ENCODE data around the gene ZNF503. TPM values are rescaled to one million over a fixed set of nuclear protein-coding genes. Genes with fewer than 3 reads are reported as not detected.

ZNF503 gene
- total RNA-seq, 1 experiment from 2014 or later: 1.9 TPM

DNA sequence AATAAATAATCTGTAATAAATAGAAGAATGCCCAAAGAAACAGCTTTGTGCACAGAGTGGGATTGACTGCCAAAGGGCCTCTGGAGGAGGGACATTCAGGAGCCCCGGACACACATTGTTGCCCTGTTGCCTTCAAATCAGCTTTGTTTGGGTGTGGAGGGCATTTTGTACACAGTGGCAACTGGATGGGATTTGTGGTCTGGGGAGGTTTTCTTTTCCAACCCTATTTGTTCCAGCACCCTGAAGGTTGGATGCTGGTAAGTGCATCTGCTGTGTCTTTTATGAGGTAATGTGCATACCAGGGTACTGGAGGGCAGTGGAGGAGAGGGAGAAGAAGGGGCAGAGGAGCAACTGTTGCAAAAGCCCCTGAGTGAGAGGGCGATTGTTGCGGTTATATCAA lies 36.1 kb upstream of the ZNF503 start:
- Histone ChIP-seq H3K36me3 (no peaks in the 10 kb centered on the region), H3K4me3 (no peak overlapping the region), H3K27me3 (no peaks in the 10 kb centered on the region), H3K4me1 (no peaks in the 10 kb centered on the region), H3K27ac (no peak overlapping the region), H3K9me3 (replicated peaks) (no peaks in the 10 kb centered on the region)
- DNase-seq: peak in 1 of 2 experiments; percentile 20

DNA sequence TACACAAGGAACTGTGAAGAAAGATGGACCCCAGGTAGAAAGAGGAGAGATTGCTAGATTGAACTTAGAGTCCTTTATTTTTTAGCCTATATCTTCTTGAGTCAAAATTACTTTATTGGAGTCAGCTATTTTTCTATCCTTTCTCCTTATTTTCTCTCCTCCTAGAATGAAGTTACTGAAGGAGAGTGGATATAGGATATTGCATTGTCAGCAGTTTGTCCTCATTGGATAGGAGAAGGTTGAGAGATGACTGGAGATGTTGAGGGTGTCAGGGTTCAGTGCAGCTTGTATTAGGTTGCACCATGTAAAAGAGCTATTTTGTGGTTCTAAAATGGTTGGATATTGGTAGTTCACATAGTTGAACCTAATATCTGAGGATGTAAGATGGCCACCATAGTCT lies 35.3 kb upstream of the ZNF503 start:
- DNase-seq: no peak
- H3K4me3 ChIP-seq: no peak overlapping the region
- H3K27ac ChIP-seq: no peak overlapping the region
- H3K4me1 ChIP-seq: no peaks in the 10 kb centered on the region
- no peaks in the 10 kb centered on the region for H3K27me3 ChIP-seq
- H3K9me3 ChIP-seq (replicated peaks): no peaks in the 10 kb centered on the region
- H3K36me3 ChIP-seq: no peaks in the 10 kb centered on the region

DNA sequence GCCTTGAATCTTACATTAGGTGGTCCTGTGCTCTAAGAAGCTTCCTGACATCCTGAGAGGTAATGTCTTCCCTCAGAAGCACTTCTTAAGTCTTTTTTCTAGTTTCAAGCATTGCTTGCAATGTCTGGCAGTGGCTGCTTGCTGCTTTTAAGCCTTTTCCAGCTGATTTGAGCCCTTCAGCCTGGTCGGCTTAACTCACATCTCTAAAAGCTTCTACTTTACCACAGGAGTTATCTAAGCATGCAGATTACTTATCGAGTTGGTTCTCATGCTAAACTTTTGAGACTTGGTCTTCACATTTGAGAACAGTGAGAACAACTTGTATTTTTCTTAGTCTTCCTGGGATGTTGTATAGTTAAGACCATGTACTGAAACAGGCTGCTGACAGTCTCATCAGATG lies 33.7 kb upstream of the ZNF503 start:
- DNase-seq: no peak
- Histone ChIP-seq H3K4me1 (peaks cover 3% of the 10 kb centered on the region; the same call in 1 of the 2 replicates), H3K4me3 (no peak overlapping the region), H3K36me3 (no peaks in the 10 kb centered on the region), H3K27ac (no peak overlapping the region), H3K27me3 (no peaks in the 10 kb centered on the region), H3K9me3 (replicated peaks) (no peaks in the 10 kb centered on the region)

DNA sequence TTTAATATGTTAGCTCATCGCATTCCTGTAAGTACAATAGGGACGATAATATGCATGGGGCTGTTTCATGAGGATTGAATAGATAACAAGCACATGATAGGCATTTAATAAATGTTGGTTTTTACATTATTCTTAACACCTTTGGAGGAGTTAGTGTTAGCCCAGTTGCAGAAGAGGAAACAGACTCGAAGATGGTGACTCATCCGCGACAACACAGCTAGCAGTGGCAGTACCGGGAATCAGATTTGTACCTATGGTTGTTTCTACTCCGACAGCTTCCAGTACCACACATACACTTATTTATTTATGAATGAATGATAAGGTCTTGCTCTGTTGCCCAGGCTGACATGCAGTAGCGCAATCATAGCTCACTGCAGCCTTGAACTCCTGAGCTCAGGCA lies 32.7 kb upstream of the ZNF503 start:
- H3K9me3 ChIP-seq (replicated peaks): no peaks in the 10 kb centered on the region
- H3K27ac ChIP-seq: no peak overlapping the region
- H3K36me3 ChIP-seq: no peaks in the 10 kb centered on the region
- no peak overlapping the region for H3K4me3 ChIP-seq
- peaks cover 10% of the 10 kb centered on the region for H3K4me1 ChIP-seq
- no peaks in the 10 kb centered on the region for H3K27me3 ChIP-seq
- DNase-seq: no peak

DNA sequence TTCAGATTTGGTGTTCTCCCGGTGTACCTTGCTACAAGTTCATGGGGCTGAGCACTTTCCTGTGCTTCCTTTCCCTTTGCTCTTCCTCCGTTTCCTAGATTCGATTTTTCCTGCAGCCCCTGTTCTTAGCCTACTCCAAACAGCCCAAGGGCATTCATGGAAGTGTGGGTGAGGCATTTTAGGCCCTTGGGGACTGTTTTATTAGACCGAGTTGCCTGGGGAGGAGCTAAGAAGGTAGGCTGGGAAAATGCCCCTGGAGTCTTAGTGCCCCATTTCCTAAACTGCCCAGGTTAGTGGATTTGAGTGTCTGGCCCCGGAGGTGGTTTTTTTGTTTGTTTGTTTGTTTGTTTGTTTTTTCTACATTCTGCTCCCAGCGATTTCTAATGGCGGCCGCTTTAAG lies 31.7 kb upstream of the ZNF503 start:
- Histone ChIP-seq H3K36me3 (no peaks in the 10 kb centered on the region), H3K9me3 (replicated peaks) (no peaks in the 10 kb centered on the region), H3K4me1 (peaks cover 10% of the 10 kb centered on the region), H3K27ac (no peak overlapping the region), H3K27me3 (no peaks in the 10 kb centered on the region), H3K4me3 (no peak overlapping the region)
- DNase-seq: no peak

DNA sequence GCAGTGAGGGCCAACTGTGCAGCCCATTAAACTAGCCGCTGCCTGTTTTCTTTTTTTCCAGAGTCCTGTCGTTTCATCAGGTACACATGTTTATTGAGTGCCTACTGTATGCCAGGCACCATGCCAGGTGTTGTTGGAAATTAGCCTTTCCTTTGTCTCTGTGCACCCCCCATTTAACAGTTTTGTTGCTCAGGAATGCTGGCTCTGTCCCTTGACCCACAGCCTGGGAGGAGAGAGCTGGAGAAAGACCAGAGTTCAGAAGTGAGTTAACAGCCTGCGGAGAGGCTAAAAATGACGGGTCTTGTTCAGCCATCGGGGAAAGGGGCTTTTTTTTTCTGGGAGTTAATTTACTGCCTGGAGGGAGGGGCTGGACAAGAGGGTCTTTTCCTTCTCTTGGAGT lies 31.2 kb upstream of the ZNF503 start:
- no peak overlapping the region for H3K27ac ChIP-seq
- H3K4me1 ChIP-seq: peaks cover 10% of the 10 kb centered on the region
- H3K27me3 ChIP-seq: no peaks in the 10 kb centered on the region
- DNase-seq: no peak
- H3K36me3 ChIP-seq: no peaks in the 10 kb centered on the region
- H3K4me3 ChIP-seq: no peak overlapping the region
- no peaks in the 10 kb centered on the region for H3K9me3 ChIP-seq (replicated peaks)

DNA sequence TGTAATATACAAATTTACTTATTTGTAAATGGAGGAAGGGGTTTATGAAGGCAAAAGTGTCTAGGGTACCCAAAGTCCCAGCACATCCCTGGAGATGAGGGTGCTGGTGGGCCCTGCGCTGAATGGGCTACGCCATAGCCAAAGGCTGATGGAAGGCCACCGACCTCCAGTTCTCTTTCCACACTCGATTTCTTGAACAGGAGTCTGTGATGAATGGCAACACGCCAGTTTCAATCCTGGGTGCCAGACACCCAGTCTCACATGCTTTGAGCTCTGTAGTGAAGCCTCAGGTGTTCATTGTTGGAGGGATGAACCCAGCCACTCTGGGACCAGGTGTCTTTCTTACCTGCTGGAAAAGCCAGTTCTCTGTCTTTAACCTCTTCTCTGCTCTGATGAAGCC lies 30.6 kb upstream of the ZNF503 start:
- peaks cover 10% of the 10 kb centered on the region for H3K4me1 ChIP-seq
- no peaks in the 10 kb centered on the region for H3K36me3 ChIP-seq
- H3K4me3 ChIP-seq: no peak overlapping the region
- H3K9me3 ChIP-seq (replicated peaks): no peaks in the 10 kb centered on the region
- DNase-seq: no peak
- H3K27ac ChIP-seq: no peak overlapping the region
- no peaks in the 10 kb centered on the region for H3K27me3 ChIP-seq

DNA sequence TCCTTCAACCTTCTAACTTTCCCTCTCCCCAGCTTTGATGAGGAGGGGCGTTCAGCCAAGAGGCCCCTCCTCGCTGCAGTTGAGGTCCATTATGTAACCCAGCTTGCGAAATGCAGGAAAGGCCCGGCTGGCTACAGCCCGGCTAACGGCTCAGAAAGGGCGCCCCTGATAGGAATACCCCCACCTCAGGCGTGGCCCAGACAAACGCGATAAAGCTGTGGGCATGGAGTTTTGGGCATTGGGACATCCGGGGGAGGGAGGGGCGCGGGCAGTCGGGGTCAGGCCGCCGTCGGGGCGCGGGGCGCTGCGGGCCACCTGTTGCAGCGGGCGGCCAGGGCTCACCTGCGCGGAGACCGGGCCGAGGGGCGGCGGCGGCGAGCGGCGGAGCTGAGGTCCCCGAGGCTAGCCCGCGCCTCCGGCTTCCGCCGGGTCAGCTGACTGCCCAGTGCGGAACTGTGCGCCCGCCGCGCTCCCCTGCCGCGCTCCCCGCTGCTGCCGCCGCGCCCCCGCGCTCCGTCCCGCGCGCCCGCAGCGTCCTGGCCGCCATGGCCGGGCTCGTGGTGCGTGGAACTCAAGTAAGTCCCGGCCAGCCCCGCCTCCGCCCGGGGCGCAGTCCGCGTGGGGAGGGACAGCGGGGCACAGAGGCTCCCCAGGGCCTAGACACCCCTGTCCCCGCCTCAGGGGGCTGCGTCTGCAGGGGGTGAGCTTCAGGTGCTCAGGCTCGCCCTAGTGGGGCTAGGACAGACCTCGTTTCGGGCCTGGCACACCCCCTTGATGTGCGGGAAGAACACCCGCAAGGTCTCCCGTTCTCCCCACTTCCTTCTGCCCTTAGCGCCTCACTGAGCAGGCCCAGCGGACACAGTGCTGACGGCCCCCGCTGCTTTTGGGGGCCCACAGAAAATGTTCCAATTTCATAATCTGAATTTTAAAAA lies 29.9 kb upstream of the ZNF503 start, which contains the start of gene LRMDA:
LRMDA (plus strand) TSS at position 445 of the 932 bp plus-strand sequence.
- Histone ChIP-seq H3K27ac (0 out of 2 replicates have a peak within 1 kb of the TSS, but pooled peaks have one; percentile 16), H3K27me3 (no peaks in the 10 kb centered on the region), H3K4me3 (no peak within 1 kb of the TSS), H3K9me3 (replicated peaks) (no peaks in the 10 kb centered on the region), H3K4me1 (peaks cover 10% of the 10 kb centered on the region), H3K36me3 (no peaks in the 10 kb centered on the region)
- DNase-seq: no peak

DNA sequence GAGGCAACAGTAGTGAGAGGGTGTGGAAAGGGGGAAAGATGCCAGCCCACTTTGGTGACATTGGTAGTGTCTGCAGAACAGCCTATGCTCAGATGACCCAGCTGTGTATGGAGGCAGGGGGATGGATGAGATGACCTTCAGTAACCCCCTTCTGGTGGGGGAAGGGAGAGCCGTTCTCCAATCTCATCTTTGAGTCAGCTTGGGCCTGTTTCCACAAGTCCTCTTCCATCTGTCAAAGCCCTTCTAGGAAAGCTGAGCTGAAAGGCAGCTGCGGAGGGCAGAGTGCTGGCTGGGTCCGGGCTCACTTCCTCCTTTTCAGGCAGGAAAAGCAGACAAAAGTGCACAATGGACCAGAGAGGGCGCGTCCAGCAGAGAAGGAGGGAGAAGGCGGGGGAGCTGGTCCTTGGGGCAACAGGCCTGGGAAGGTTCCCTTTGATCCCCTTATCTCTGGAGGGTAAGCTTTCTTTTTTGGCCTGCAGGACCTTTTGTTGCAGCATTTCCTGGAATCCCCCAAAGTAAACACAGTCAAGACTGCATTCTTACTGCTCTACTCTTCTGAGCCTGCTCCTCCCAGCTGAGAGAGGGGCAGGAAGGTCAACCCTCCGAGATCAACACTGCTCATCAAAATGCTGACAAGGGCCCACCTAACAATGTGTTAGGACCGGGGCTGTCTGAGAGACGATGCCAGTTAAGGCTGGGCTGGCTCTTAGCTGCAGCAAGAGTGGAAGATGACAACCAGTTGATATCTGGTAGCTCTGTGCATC lies 28.6 kb upstream of the ZNF503 start:
- H3K27me3 ChIP-seq: no peaks in the 10 kb centered on the region
- peaks cover 10% of the 10 kb centered on the region for H3K4me1 ChIP-seq
- no peak overlapping the region for H3K4me3 ChIP-seq
- 0 out of 2 replicates have a peak overlapping the region, but pooled peaks have one; percentile 16 for H3K27ac ChIP-seq
- no peaks in the 10 kb centered on the region for H3K36me3 ChIP-seq
- DNase-seq: peak; percentile 62 to 66
- H3K9me3 ChIP-seq (replicated peaks): no peaks in the 10 kb centered on the region

DNA sequence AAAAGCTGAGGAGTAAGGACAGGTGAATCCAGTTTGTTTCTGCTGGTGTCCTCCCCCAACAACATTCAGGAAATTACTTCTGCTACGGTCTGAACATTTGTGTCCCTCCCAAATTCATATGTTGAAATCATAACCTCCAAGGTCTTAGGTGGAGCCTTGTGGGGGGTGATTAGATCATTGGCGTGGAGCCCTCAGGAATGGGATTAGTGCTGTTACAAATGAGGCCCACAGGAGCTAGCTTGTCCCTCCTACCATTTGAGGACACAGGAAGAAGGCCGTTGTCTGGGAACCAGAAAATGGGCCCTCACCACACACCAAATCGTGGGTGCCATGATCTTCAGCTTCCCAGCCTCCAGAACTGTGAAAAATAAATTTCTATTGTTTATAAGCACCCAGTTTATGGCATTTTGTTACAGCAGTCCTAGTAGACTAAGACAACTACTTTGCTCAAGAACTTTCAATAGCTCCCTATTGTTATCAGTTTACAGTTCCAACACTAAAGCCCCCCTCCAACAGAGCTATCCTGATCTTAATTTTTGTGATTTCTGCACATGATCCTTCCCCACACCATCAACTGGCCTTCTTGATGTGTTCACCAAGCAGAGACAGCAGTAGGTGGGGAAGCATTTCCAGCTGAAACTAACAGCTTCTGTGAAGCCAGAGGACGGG lies 27.7 kb upstream of the ZNF503 start:
- no peaks in the 10 kb centered on the region for H3K9me3 ChIP-seq (replicated peaks)

DNA sequence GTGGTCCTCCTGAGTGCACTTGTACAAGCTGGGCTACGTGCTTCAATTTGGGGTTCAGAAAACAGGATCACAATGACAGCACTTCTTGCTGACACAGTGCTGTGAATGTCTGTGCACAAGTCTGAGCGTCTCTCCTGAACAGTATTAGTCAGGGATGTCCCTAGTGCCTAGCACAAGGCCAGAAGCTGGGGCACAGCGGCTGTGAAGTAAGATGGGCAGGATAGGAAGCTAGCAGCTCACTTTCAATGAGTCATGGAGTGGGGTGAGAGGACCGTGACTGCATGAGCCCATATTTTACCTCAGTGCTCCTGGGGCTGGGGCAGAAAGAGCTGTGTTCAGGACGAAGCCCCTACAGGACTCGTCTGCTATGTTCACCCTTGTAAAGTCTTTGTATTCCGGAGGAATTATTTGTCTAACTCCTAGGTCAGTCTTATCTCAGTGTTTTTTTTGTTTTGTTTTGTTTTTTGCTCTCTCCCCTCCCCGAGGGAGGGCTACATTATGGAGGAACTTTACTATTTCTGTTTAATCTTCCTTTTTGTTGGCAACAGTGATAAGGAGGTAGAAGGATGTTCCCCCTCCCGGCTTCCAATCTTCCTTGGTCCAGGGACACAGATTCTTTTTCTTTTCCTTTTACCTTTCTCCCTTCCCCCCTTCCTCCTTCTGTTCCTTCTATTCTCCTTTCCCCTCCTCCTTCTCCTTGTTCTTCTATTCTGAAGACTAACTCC lies 27.0 kb upstream of the ZNF503 start:
- peak in 1 of 2 experiments; percentile 19 for DNase-seq
- Histone ChIP-seq H3K36me3 (no peaks in the 10 kb centered on the region), H3K27ac (no peak overlapping the region), H3K9me3 (replicated peaks) (no peaks in the 10 kb centered on the region), H3K27me3 (no peaks in the 10 kb centered on the region), H3K4me3 (no peak overlapping the region), H3K4me1 (peaks cover 10% of the 10 kb centered on the region)

More for the DNA sequence above, 27.7 kb upstream of the ZNF503 start:
- no peaks in the 10 kb centered on the region for H3K36me3 ChIP-seq
- no peak for DNase-seq
- H3K4me1 ChIP-seq: peaks cover 10% of the 10 kb centered on the region
- no peak overlapping the region for H3K27ac ChIP-seq
- no peak overlapping the region for H3K4me3 ChIP-seq
- H3K27me3 ChIP-seq: no peaks in the 10 kb centered on the region

DNA sequence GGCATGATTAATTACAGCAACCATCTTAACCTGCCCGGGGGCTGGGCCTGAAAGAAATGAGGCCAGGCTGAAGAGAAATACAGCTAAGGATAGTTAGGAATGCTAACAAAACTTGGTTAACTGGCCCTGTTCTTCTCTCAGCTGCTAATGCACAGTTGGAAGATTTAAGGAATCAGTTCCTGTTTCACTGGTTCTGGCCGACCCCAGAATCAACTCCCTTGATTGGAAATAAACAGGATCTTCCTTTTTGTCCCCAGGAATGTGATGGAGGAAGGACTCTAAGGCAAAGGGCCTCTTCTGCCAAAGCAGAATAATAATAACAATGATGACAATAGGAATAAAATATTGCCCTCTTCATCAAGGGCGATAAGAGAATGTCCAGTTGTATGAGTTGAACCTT lies 26.4 kb upstream of the ZNF503 start:
- Histone ChIP-seq H3K36me3 (no peaks in the 10 kb centered on the region), H3K4me3 (no peak overlapping the region), H3K9me3 (replicated peaks) (no peaks in the 10 kb centered on the region), H3K27me3 (no peaks in the 10 kb centered on the region), H3K27ac (no peak overlapping the region), H3K4me1 (peaks cover 10% of the 10 kb centered on the region)
- DNase-seq: no peak

DNA sequence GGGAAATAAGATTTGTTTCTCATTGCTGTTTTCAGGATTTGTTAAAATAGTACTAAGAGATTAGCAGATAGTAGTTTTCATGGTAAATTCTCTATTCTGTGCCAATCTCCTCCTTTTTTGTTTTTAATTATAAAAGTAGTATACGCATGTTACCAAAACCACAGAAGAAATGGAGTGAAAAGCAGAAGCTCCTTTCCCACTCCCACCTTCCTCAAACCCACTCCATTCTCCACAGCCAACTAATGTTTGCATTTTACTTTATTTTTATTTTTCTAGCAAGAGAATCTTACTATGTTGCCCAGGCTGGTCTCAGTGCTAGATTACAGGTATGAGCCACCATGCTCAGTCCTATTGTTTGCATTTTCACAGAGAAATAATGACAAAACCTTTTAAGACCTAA lies 25.3 kb upstream of the ZNF503 start:
- no peak overlapping the region for H3K27ac ChIP-seq
- H3K4me1 ChIP-seq: peaks cover 10% of the 10 kb centered on the region
- no peaks in the 10 kb centered on the region for H3K27me3 ChIP-seq
- no peaks in the 10 kb centered on the region for H3K9me3 ChIP-seq (replicated peaks)
- no peaks in the 10 kb centered on the region for H3K36me3 ChIP-seq
- no peak overlapping the region for H3K4me3 ChIP-seq
- no peak for DNase-seq
